HG02970 (cell line): ENCODE data around the gene PTRH2.
"Not testable (repeated sequence)": the region's sequence is repeated elsewhere in the genome, so short reads cannot be mapped to it uniquely, and the experiment has no call there.

Experiments
- ATAC-seq: cut with Tn5 transposase; IDR thresholded peaks from one replicate; pipeline ENCODE4 v1.9.1; 2021; ENCODE audit warnings: mild to moderate bottlenecking, moderate library complexity, moderate number of reproducible peaks; ENCODE audit not compliant: unreplicated experiment, low FRiP score

The PTRH2 gene

DNA sequence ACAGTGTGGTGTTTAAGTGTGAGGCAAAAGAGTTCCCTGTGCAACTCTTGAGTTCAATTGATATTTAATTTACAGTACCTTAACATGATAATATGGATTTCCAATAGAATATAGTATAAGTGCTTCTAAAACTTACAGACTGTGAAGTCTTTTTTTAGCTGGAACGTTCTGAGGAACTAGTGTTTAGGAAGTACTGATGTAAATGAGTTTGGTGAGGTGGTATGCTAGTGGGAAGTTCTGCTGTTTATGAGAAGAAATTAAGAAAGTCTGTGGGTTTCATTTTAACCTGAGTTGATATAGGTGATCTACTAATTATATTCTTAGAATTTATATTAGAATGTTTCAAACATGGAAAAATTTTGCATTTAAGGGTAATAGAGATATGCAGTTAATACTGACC is 32.0 kb downstream of the PTRH2 start:
- ATAC-seq = no peak

- no peak for ATAC-seq
Measured at GRCh38 chr17:59671386-59671785, 35.8 kb downstream of the PTRH2 start.

GRCh38 chr17:59669944-59670343 is 37.3 kb downstream of the PTRH2 start:
- no peak for ATAC-seq

DNA sequence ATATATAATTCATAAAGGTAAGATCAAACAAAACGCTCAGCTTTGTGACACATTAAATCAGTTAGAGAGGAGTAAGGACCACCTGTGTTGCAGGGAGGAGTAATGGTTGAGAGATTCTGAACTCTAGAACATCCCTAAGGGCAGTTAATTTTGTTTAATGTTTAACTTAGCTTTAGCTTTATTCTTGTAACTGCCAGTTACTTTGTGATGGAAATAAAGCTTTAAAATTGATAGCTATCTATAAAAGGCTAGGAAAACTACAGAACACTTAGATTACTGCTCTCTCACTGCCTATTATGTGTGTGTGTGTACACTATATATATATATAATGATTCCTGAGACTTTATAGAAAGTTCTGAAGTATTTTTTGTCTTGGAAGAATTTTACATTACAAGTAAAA is 37.8 kb downstream of the PTRH2 start:
- ATAC-seq = no peak

DNA sequence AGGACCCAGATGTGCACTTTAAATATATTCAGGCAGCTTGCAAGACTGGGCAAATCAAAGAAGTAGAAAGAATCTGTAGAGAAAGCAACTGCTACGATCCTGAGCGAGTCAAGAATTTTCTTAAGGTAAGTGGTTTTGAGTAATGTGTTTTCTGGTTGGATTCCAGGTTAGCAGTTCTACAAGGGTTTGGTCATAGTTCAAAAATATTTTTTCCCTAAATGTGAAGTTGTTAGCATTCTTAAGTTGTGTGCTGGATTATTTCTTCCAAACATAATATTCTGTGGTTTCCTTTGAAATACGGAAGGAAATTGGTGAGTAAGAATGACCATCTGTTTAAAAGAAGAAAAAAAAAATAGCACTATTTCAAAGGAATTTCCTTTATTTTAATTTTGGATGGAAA is 38.4 kb downstream of the PTRH2 start:
- no peak for ATAC-seq

DNA sequence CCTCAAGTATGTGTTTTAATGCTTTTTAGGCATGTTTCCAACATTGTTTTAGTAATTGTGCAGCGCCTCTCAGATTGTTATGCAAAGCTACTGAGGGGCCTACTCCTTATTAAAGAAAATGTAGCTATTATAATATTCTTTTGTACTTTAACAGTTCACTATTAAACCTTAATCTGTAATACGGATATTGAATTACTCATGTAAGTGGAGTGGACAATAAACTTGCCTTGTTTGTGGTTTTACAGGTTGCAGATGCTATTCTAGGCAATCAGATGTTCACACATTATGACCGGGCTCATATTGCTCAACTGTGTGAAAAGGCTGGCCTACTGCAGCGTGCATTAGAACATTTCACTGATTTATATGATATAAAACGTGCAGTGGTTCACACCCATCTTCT is 41.0 kb downstream of the PTRH2 start:
- ATAC-seq = no peak

DNA sequence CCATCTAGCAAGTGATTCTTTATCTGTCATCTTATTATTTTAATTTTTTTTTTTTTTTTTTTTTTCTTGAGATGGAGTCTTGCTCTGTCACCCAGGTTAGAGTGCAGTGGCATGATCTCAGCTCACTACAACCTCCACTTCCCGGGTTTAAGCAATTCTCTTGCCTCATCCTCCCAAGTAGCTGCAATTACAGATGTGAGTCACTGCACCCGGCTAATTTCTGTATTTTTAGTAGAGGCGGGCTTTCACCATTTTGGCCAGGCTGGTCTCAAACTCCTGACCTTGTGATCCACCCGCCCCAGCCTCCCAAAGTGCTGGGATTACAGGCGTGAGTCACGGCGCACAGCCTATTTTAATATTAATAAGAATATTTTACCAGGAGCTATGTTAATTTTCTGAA is 50.6 kb downstream of the PTRH2 start:
- ATAC-seq = not testable (repeated sequence)

- no peak for ATAC-seq
Measured at GRCh38 chr17:59652119-59652518, 55.1 kb downstream of the PTRH2 start.

DNA sequence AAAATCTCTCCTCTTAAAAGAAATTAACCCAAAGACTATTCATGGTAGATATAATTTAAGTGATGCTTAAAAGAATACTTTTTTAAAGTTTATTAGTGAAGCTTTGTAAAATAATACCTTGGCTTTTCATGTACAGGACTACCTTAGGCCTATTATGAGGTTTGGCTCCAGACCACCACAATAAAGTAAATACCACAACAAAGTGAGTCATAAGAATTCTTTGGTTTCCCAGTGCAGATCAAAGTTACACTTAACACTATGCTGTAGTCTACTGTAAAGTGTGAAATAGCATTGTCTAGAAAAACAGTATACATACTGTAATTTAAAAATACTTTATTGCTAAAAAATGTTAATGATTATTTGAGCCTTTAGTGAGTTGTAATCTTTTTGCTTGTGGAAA is 55.9 kb downstream of the PTRH2 start:
- ATAC-seq = no peak

DNA sequence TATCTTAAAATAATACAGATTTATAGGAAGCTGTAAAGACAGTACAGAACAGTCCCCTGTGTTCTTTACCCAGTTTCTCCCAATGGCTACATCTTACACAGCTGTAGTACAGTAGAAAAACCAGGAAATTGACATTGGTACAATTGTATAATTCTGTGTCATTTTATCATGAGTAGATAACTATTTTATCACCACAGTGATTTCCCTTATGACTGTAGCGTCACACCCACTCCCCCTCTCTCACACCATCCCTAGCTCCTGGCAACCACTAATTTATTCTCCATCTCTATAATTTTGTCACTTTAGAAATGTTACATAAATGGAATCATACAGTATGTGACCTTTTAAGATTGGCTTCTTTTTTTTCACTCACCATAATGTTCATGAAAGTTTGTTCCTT is 56.6 kb downstream of the PTRH2 start:
- ATAC-seq = no peak

GRCh38 chr17:59649886-59650285 is 57.3 kb downstream of the PTRH2 start:
- no peak for ATAC-seq
